Erythroblast (primary cell): ENCODE data around the gene SEMA3B.

ENCODE experiments used
- GATA1 ChIP-seq: IDR thresholded peaks from 2 replicates; pipeline ENCODE4 v1.6.1; 2011; ENCODE audit warnings: low read depth, mild to moderate bottlenecking, control low read depth, low read length, moderate library complexity
- POLR2A ChIP-seq: IDR thresholded peaks from 2 replicates; pipeline ENCODE4 v1.6.1; 2011; ENCODE audit warnings: mild to moderate bottlenecking, low read length

DNA sequence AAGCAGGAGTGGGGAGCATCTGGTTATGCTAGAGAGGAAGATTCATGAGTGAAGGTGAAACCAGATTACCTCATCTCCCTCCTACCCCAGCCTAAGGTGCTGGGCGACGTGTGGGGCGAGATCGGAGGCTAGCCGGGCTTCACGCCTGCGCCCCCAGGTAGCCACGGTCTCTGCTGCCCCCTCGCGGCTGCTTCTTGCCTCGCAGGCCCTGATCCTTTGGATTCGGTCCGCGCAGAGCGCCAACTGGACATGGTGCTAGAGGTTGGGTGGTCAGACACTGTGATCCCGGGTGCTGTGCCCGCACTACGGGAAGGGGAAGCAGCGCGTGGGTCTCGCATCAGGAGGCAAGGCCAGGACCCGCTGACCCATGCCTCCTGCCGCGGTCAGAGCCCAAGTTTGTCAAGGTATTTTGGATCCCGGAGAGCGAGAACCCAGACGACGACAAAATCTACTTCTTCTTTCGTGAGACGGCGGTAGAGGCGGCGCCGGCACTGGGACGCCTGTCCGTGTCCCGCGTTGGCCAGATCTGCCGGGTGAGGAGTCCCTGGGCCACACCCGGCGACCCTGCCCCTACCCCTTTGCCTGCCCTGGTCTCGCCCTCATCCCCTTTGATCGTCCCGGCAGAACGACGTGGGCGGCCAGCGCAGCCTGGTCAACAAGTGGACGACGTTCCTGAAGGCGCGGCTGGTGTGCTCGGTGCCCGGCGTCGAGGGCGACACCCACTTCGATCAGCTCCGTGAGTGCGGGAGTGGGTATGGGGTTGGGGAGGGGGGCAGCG lies 4.2 kb downstream of the SEMA3B start:
- TF ChIP-seq POLR2A (no peak), GATA1 (no peak)
